Effector memory CD4-positive, alpha-beta T cell (primary cell): Measurements from ENCODE around the gene DMAC2L.
"Not testable (repeated sequence)": the region's sequence is repeated elsewhere in the genome, so short reads cannot be mapped to it uniquely, and the experiment has no call there.

ENCODE experiments used
- DNase-seq, 3 donors: peaks; one replicate each; pipeline ENCODE4 v3.0.0-alpha.2; 2020
- H3K27ac ChIP-seq: 2 replicates; pipeline ENCODE4 v1.7.0; 2013; ENCODE audit warnings: mild to moderate bottlenecking, low read length, moderate library complexity; ENCODE audit not compliant: insufficient read depth, poor library complexity, severe bottlenecking
- H3K27me3 ChIP-seq: replicated peaks from 2 replicates; pipeline ENCODE4 v1.7.0; 2013; ENCODE audit warnings: mild to moderate bottlenecking, low read length; ENCODE audit not compliant: insufficient read depth, control insufficient read depth, poor library complexity, severe bottlenecking
- H3K36me3 ChIP-seq: 2 replicates; pipeline ENCODE4 v1.7.0; 2013; ENCODE audit warnings: mild to moderate bottlenecking, low read length, moderate library complexity; ENCODE audit not compliant: control insufficient read depth, insufficient read depth
- H3K4me1 ChIP-seq: 2 replicates; pipeline ENCODE4 v1.7.0; 2013; ENCODE audit warnings: low read length, mild to moderate bottlenecking; ENCODE audit not compliant: control insufficient read depth, insufficient read depth, poor library complexity, severe bottlenecking
- H3K4me3 ChIP-seq: 2 replicates; pipeline ENCODE4 v1.7.0; 2013; ENCODE audit warnings: low read length, low read depth, mild to moderate bottlenecking; ENCODE audit not compliant: insufficient read depth, poor library complexity, severe bottlenecking
- H3K9me3 ChIP-seq: 2 replicates; pipeline ENCODE4 v1.7.0; 2013; ENCODE audit warnings: mild to moderate bottlenecking, low read length, moderate library complexity; ENCODE audit not compliant: control insufficient read depth

The DMAC2L gene

GRCh38 chr14:50352584-50352983 lies 40.5 kb downstream of the DMAC2L start:
- no peak for DNase-seq
- no peak overlapping the region for H3K4me3 ChIP-seq
- no peaks in the 10 kb centered on the region for H3K4me1 ChIP-seq
- H3K27ac ChIP-seq = no peak overlapping the region
- H3K27me3 ChIP-seq = no peaks in the 10 kb centered on the region
- H3K36me3 ChIP-seq = peaks cover 7% of the 10 kb centered on the region
- H3K9me3 ChIP-seq = no peaks in the 10 kb centered on the region

GRCh38 chr14:50353126-50353525 lies 41.0 kb downstream of the DMAC2L start:
- peaks cover 12% of the 10 kb centered on the region for H3K36me3 ChIP-seq
- no peaks in the 10 kb centered on the region for H3K9me3 ChIP-seq
- DNase-seq = no peak
- no peaks in the 10 kb centered on the region for H3K4me1 ChIP-seq
- no peak overlapping the region for H3K4me3 ChIP-seq
- no peak overlapping the region for H3K27ac ChIP-seq
- H3K27me3 ChIP-seq = no peaks in the 10 kb centered on the region

- Histone ChIP-seq H3K27me3 (no peaks in the 10 kb centered on the region), H3K9me3 (no peaks in the 10 kb centered on the region), H3K4me3 (no peak overlapping the region), H3K27ac (no peak overlapping the region), H3K4me1 (no peaks in the 10 kb centered on the region), H3K36me3 (peaks cover 17% of the 10 kb centered on the region)
- DNase-seq = no peak
Observed at GRCh38 chr14:50354527-50354926, 42.4 kb downstream of the DMAC2L start.

GRCh38 chr14:50355692-50356091 lies 43.6 kb downstream of the DMAC2L start:
- Histone ChIP-seq H3K36me3 (peaks cover 17% of the 10 kb centered on the region), H3K4me3 (no peak overlapping the region), H3K4me1 (no peaks in the 10 kb centered on the region), H3K27ac (no peak overlapping the region), H3K27me3 (no peaks in the 10 kb centered on the region), H3K9me3 (no peaks in the 10 kb centered on the region)
- no peak for DNase-seq

DNA sequence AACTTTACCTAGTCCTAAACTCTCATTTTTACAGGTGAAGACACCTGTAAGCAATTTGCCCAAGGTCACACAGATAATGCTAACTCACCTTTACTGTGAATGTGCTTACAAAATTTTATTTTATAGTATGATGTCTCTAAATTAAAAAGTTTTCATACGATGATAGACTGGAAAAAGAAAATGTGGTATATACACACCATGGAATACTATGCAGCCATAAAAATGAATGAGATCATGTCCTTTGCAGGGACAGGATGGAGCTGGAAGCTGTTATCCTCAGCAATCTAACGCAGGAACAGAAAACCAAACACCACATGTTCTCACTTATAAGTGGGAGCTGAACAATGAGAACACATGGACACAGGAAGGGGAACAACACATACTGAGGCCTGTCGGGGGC lies 44.2 kb downstream of the DMAC2L start:
- H3K27ac ChIP-seq, DNase-seq, H3K9me3 ChIP-seq, H3K4me3 ChIP-seq, H3K4me1 ChIP-seq, H3K27me3 ChIP-seq: not testable (repeated sequence)
- H3K36me3 ChIP-seq = peaks cover 17% of the 10 kb centered on the region

DNA sequence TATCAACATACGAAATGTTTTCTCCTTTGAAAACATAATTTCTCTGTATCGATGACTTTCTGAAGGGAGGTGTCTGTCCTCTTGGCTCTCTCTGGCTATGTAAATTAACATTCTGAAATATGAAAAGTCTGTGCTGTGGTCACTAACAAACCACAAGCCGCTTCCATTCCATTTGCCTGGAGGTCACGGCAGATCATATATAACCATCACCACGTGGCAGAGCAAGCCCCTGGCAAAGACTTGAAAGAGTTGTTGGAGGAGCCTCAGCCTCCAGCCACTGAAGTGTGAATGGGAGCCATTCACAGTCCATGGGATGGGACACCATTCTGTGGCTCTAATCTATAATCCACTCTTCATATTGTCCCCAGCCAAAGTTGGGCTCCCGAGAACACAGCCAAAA lies 45.0 kb downstream of the DMAC2L start:
- no peak overlapping the region for H3K4me3 ChIP-seq

GRCh38 chr14:50357753-50358395 lies 45.8 kb downstream of the DMAC2L start:
- DNase-seq = no peak
- H3K9me3 ChIP-seq = no peaks in the 10 kb centered on the region
- H3K4me3 ChIP-seq = no peak overlapping the region
- no peaks in the 10 kb centered on the region for H3K27me3 ChIP-seq
- no peak overlapping the region for H3K27ac ChIP-seq
- H3K4me1 ChIP-seq = no peaks in the 10 kb centered on the region
- peaks cover 17% of the 10 kb centered on the region for H3K36me3 ChIP-seq

More for the DNA sequence above, 45.0 kb downstream of the DMAC2L start:
- H3K36me3 ChIP-seq = peaks cover 17% of the 10 kb centered on the region
- H3K9me3 ChIP-seq = no peaks in the 10 kb centered on the region
- no peak overlapping the region for H3K27ac ChIP-seq
- no peak for DNase-seq
- H3K4me1 ChIP-seq = no peaks in the 10 kb centered on the region
- no peaks in the 10 kb centered on the region for H3K27me3 ChIP-seq

DNA sequence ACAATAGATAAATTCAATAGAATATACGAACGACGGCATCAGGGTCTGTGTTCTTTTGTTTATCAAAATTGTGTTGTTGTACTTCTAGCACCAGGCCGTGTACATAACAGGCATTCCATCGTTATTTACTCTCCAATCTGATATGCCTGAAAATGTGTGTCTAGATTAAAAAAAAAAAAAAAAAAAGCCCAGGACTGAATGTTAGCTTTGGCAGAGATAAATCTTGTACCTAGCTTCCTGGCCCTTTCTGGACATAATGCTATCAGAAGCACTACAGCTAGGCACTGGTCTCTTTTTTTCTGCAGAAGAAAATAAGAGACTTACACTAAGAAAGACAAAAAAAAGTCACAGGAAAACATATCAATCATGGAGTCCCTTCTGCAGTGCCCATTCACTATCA lies 47.5 kb downstream of the DMAC2L start:
- no peak for DNase-seq
- Histone ChIP-seq H3K27me3 (no peaks in the 10 kb centered on the region), H3K4me3 (no peak overlapping the region), H3K27ac (no peak overlapping the region), H3K4me1 (no peaks in the 10 kb centered on the region), H3K36me3 (peaks cover 17% of the 10 kb centered on the region), H3K9me3 (no peaks in the 10 kb centered on the region)

DNA sequence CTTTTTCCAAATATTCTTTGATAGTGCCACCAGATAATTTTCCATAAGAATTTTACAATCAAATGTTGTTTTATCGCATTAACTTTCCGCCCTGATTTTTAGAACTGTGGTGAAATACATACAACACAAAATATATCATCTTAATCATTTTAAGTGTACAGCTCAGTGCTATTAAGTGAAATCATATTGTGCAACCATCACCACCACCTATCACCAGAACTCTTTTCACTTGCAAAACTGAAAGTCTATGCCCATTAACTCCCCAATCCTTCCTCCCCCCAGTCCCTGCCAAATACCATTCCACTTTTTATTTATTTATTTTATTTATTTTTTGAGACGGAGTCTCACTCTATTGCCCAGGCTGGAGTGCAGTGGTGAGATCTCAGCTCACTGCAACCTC lies 48.0 kb downstream of the DMAC2L start:
- Histone ChIP-seq H3K27ac (no peak overlapping the region), H3K4me1 (no peaks in the 10 kb centered on the region), H3K4me3 (no peak overlapping the region), H3K36me3 (peaks cover 17% of the 10 kb centered on the region), H3K9me3 (no peaks in the 10 kb centered on the region), H3K27me3 (no peaks in the 10 kb centered on the region)
- DNase-seq = no peak

DNA sequence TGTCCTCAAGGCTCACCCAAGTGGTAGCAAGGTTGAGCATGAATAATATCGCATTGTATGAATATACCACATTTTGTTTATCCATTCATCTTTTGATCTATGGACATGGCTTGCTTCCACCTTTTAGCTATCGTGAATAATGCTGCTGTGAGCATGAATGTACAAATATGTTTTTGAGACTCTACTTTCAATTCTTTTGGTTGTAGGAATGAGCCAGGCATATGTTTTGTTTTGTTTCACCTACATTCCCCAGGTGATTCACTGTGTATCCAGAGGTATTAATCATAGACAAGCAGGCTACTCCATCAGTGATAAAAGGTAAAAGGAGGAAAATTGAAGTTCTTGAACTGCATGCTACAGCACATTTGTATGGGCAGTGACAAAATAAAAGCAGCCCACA lies 48.7 kb downstream of the DMAC2L start:
- Histone ChIP-seq H3K27ac (no peak overlapping the region), H3K9me3 (no peaks in the 10 kb centered on the region)

More for the DNA sequence above, 48.7 kb downstream of the DMAC2L start:
- no peaks in the 10 kb centered on the region for H3K27me3 ChIP-seq
- no peak overlapping the region for H3K4me3 ChIP-seq
- H3K4me1 ChIP-seq = no peaks in the 10 kb centered on the region
- DNase-seq = no peak
- peaks cover 17% of the 10 kb centered on the region for H3K36me3 ChIP-seq
